PFSK-1 (cell line): ENCODE data around the gene PPM1A.

ENCODE experiments used
- FOXP2 ChIP-seq: optimal IDR thresholded peaks from 2 replicates; pipeline ENCODE3; 2011; ENCODE audit warnings: borderline replicate concordance, control low read depth, inconsistent platforms; ENCODE audit not compliant: insufficient read depth; ENCODE audit errors: extremely low read length, extremely low read depth
- POLR2AphosphoS5 ChIP-seq: IDR thresholded peaks from 2 replicates; pipeline ENCODE4 v1.6.1; 2012; ENCODE audit warnings: low read depth, mild to moderate bottlenecking, control low read depth, low read length, moderate library complexity
- SIN3A ChIP-seq: IDR thresholded peaks from 2 replicates; pipeline ENCODE4 v1.6.1; 2012; ENCODE audit warnings: mild to moderate bottlenecking, low read length, moderate library complexity, borderline replicate concordance; ENCODE audit not compliant: insufficient read depth
- TAF1 ChIP-seq: IDR thresholded peaks from 2 replicates; pipeline ENCODE4 v1.6.1; 2012; ENCODE audit warnings: low read length, control low read depth, borderline replicate concordance; ENCODE audit not compliant: insufficient read depth
- TF ChIP-seq, protein P1 (sequence below), 2 experiments: IDR thresholded peaks; 2 replicates each; pipeline versions ENCODE4 v1.6.1 to v1.8.0; 2011 to 2012; ENCODE audit warnings: low read depth in 2 of 2, low read length in 2 of 2, control low read depth in 1 of 2, inconsistent platforms in 1 of 2, mild to moderate bottlenecking in 1 of 2, moderate library complexity in 1 of 2; ENCODE audit not compliant: insufficient read depth in 1 of 2

Gene PPM1A

DNA sequence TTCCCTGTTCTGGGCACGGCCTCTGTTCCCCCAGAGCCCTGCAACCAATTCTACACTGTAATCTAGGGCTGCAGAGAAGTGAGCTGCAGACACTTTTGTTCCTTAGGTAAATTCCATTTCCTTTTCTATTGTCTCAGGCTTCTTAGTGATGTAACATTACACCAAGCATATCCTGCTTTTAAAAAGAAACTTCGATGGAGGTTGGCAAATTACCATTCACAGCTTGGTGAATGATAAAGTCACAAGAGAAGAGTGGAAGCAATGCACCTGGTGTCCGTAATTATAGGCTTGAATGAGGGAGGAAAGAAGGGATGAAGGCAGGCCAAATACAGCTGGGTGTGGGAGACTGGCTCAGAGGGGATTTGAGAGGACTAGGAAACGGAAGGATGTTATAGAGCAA, 68.6 kb downstream of the PPM1A start:
- TF ChIP-seq, protein P1, sequence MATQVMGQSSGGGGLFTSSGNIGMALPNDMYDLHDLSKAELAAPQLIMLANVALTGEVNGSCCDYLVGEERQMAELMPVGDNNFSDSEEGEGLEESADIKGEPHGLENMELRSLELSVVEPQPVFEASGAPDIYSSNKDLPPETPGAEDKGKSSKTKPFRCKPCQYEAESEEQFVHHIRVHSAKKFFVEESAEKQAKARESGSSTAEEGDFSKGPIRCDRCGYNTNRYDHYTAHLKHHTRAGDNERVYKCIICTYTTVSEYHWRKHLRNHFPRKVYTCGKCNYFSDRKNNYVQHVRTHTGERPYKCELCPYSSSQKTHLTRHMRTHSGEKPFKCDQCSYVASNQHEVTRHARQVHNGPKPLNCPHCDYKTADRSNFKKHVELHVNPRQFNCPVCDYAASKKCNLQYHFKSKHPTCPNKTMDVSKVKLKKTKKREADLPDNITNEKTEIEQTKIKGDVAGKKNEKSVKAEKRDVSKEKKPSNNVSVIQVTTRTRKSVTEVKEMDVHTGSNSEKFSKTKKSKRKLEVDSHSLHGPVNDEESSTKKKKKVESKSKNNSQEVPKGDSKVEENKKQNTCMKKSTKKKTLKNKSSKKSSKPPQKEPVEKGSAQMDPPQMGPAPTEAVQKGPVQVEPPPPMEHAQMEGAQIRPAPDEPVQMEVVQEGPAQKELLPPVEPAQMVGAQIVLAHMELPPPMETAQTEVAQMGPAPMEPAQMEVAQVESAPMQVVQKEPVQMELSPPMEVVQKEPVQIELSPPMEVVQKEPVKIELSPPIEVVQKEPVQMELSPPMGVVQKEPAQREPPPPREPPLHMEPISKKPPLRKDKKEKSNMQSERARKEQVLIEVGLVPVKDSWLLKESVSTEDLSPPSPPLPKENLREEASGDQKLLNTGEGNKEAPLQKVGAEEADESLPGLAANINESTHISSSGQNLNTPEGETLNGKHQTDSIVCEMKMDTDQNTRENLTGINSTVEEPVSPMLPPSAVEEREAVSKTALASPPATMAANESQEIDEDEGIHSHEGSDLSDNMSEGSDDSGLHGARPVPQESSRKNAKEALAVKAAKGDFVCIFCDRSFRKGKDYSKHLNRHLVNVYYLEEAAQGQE (IDR thresholded peaks at IDR 0.05; ENCODE audit: insufficient read depth in 1 of 2, low read depth in 2 of 2, low read length in 2 of 2), result no peak
- no peak for TF ChIP-seq SIN3A
- no peak for TF ChIP-seq FOXP2
- no peak for TF ChIP-seq POLR2AphosphoS5
- no peak for TF ChIP-seq TAF1

DNA sequence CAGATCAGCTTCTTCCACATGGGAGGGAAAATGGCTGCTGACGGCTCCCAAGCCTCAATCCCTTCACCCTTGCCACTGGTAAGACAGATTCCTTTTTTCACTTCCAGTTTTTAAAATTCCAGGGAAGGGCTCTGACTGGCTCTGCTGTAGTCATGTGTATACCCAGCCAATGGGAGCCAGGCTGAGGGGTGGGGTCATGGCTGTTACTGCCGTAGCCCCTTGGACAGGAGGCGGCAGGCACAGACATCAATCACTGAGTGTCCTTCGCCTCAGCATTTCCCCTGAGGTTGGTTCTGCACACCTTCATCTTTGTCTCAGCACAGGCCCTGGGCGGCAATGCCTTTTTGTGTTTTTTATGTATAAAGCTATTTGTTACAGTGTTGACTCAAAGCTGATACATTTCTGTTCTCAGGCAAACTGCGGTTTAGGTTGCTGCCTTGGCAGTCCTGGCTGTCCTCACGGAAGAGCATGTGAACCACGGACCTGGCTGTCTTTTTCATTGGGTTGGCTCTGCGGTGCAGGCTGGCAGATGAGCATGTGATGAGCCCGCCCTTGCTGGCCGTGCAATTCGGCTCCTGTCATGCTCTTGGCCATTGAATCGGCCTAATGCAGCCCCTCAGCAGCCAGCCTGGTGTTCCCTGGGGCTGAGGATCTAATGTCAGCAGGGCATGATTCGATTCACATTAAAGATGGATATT, 74.3 kb downstream of the PPM1A start:
- TF ChIP-seq SIN3A (no peak), TAF1 (no peak), POLR2AphosphoS5 (no peak), FOXP2 (no peak)
- TF ChIP-seq, protein P1 (IDR thresholded peaks at IDR 0.05; ENCODE audit: insufficient read depth in 1 of 2, low read depth in 2 of 2, low read length in 2 of 2), result no peak

DNA sequence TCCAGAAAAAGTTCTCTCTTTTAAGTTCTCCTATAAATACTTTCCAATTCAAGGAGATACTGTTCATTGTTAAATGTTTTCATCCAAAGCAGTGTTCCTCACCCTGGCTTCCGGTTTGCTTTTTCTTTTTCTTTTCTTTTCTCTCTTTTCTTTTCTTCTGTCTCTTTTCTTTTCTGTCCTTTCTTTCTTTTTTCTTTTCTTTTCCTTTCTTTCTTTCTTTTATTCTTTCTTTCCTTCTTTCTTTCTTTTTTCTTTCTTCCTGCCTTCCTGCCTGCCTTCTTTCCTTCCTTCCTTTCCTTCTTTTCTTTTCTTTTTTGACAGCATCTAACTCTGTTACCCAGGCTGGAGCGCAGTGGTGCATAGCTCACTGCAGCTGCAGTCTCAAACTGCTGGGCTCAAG, 75.8 kb downstream of the PPM1A start:
- TF ChIP-seq, protein P1 (IDR thresholded peaks at IDR 0.05; ENCODE audit: insufficient read depth in 1 of 2, low read depth in 2 of 2, low read length in 2 of 2), result no peak
- TF ChIP-seq POLR2AphosphoS5 (no peak), TAF1 (no peak), SIN3A (no peak), FOXP2 (no peak)

DNA sequence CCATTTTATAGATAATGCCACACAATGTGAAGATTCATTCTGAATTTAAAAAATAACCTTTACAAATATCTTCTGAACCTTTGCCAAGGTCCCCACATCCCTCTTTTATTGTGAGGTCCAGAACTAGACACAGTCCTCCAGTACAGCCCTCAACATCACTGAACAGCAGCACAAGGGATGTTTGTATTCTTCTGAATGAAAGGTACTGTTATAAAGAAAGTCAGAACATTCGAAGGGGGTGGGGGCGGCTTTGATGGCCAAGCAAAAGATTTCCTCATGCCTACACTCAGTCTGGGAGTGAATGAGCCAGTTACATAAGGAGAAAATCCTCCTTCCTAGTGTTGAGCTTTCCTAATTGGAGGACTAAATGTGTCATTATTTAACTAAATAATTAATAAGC, 77.3 kb downstream of the PPM1A start:
- TF ChIP-seq FOXP2, result no peak
- TF ChIP-seq POLR2AphosphoS5, result no peak
- TF ChIP-seq, protein P1 (IDR thresholded peaks at IDR 0.05; ENCODE audit: insufficient read depth in 1 of 2, low read depth in 2 of 2, low read length in 2 of 2), result no peak
- no peak for TF ChIP-seq SIN3A
- TF ChIP-seq TAF1, result no peak
